Smooth muscle cell of the brain vasculature (primary cell): ENCODE results near the gene EFNA4.

Experiments used
- DNase-seq: peaks from one replicate; pipeline ENCODE4 v3.0.0-alpha.2; 2012; ENCODE audit warnings: low read depth, low spot score

EFNA4 gene

GRCh38 chr1:155063550-155064110 is at the start of gene EFNA4:
Gene EFNA4 (plus strand): TSS chr1:155063740. CDS start chr1:155063824, 84 bp downstream.
- DNase-seq, result peak; percentile 57

- no peak for DNase-seq
Observed at GRCh38 chr1:155014709-155015508, 48.6 kb upstream of the EFNA4 start.

- DNase-seq, result no peak
Observed at GRCh38 chr1:155015527-155016230, 47.9 kb upstream of the EFNA4 start.

GRCh38 chr1:155016231-155016831 is 47.2 kb upstream of the EFNA4 start:
- no peak for DNase-seq

GRCh38 chr1:155017041-155017945 is 46.2 kb upstream of the EFNA4 start:
- peak; percentile 71 for DNase-seq

- DNase-seq, result no peak
Observed at GRCh38 chr1:155017946-155018316, 45.6 kb upstream of the EFNA4 start.

GRCh38 chr1:155018617-155019348 is 44.8 kb upstream of the EFNA4 start:
- DNase-seq, result no peak

- DNase-seq, result no peak
Observed at GRCh38 chr1:155019377-155020245, 43.9 kb upstream of the EFNA4 start.

- DNase-seq, result no peak
Observed at GRCh38 chr1:155022136-155022926, 41.2 kb upstream of the EFNA4 start.

- no peak for DNase-seq
Observed at GRCh38 chr1:155022927-155023236, 40.7 kb upstream of the EFNA4 start.

GRCh38 chr1:155023627-155024026 is 39.9 kb upstream of the EFNA4 start:
- no peak for DNase-seq

GRCh38 chr1:155024315-155024714 is 39.2 kb upstream of the EFNA4 start:
- no peak for DNase-seq

GRCh38 chr1:155026154-155026553 is 37.4 kb upstream of the EFNA4 start:
- DNase-seq, result no peak

- DNase-seq, result no peak
Observed at GRCh38 chr1:155026588-155026987, 37.0 kb upstream of the EFNA4 start.

GRCh38 chr1:155029513-155030242 is 33.9 kb upstream of the EFNA4 start:
- DNase-seq, result no peak

- DNase-seq, result no peak
Observed at GRCh38 chr1:155030243-155030795, 33.2 kb upstream of the EFNA4 start.

GRCh38 chr1:155030899-155031298 is 32.6 kb upstream of the EFNA4 start:
- no peak for DNase-seq

- no peak for DNase-seq
Observed at GRCh38 chr1:155032886-155033285, 30.7 kb upstream of the EFNA4 start.
